Activated CD8-positive, alpha-beta memory T cell treated with anti-CD3 and anti-CD28 coated beads, Interleukin-2, amount 50 U/mL, for 4 hours (primary cell): ENCODE data around the gene MYRIP.

Experiments used
- DNase-seq: peaks from one replicate; pipeline ENCODE4 v3.0.0-alpha.2; 2020

The MYRIP gene

DNA sequence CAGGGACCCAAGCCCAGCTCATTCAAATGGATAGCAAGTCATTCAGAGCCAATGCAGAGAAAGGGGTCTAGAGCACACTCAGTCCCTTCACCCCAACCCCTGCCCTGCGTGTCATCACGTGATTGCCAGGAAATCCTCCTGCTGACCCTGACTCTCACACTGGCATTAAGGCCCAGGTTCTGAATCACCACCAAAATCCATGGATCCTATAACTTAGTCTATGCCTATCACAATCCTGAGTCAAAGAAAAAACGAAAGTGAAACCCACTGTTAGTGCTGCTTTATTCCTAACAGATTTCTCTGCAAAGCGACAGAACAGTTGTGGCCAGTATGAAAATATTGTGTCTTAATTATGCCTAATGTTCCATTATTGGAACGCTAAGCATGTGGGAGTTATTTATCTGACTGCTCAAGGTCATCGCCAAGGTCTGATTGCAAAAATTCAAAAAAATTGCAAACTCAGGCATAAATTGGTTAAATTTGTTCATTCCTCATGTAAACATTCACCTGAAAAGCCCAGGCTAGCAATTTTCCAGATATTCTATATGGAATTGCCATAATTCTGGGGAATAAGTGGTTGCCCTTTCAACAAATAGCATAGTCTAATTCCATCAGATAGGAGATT lies 391.4 kb downstream of the MYRIP start:
- no peak for DNase-seq

DNA sequence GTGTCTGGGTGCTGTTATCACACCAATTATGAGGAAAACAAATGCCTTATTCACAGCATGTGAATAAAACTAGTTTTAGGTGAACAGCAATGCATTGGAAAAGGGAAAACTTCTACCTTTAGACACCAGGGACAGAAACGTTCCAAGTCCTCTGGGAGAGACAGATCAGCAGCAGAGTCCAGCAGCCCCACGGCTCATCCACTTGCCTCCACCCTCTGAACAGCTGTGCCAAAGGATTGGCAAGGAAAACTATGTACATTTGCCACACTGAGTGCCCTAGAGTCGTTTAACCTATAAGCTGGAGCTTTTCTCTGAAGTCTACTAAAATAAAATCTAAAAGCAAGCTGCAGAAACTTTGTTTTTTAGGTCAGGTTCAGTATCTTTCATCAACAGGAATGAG lies 392.4 kb downstream of the MYRIP start:
- no peak for DNase-seq

DNA sequence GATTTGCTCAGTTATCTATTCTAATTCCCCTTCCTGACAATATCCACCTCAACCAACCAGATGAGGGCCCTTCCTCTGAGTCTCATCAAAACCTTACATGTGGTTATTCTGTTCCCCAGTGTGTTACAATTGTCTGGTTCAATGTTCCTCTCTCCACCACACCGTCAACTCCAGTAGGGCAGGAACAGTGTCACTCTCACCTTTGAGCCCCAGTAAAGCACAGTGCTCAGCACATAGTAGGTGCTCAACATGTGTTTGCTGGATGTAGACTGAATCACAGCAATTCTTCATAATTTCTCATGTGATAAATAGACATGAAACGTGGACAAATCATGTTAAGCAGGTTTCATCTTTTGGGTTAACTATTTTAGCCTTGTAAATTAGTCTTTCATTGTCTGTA lies 397.1 kb downstream of the MYRIP start:
- DNase-seq = no peak

DNA sequence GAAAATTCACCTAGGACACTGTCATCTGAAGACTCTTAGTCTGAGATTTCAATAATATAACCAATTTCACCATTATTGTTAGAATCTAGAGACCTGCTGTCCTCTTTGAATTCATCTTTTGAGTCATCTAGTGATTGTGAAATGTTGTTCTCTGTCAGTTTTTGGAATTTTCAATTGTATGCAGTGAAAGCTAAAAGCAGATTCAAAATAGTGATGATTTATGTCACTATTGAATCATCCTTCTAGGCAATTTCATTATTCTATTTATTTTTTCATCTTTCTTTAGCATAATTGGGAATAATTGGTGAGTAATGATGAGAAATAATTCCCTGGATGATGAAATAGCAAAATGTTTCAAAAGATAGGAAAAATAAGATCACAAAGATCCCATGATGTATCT lies 398.4 kb downstream of the MYRIP start:
- no peak for DNase-seq

DNA sequence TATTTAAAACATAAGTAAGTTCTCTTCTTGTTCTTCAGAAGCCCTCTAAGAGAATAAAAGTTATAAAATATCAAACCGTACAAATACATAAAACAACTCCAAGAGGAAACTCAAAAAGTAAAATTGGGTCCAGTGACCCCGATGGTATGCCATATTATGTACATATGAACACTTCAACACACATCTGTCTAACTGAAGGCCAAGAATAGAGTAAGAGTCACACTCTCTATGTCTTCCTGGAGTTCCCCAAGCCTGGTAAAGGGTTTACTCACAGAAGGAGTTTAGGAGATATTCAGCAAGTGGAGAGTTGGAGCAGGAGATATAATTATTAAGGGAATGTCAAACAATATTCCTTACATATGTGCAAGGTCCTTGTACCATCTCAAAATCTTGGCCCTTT lies 398.8 kb downstream of the MYRIP start:
- no peak for DNase-seq

DNA sequence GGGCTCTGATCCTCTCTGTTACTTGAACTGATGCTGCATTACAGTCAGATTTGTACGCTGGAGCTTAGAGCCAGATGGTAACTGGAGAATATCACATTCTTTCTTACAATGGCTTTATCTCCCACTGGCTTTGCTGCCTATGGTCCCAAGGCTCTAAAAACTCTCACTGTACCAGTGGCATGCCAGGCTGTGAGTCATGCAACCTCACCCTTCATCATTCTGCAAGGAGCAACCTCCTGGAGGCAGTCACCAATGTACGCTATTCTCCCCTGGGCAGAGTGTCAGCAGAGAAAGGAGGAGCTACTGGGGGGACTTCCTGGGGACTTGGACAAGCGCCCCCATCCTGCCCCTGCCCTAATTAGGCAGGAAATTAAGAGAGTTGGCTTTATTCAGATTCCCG lies 402.2 kb downstream of the MYRIP start:
- no peak for DNase-seq

DNA sequence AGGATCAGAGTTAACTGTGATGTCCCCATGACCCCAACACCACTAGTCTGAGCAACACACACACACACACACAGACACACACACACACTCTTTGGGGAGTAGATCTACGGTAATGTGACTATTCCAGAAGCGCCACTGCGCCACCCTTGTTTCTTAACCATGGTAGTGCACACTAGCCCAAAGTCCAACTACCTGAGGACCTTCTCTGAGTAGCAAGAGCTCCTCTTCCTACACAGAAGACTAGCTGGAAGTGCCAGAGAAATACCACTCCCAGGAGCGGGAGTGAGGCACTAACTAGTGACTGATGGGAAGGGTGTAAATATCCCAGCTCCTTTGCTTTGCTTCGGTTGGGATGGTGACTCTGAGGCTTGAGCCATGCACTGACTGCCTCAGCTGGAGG lies 404.1 kb downstream of the MYRIP start:
- DNase-seq = no peak

DNA sequence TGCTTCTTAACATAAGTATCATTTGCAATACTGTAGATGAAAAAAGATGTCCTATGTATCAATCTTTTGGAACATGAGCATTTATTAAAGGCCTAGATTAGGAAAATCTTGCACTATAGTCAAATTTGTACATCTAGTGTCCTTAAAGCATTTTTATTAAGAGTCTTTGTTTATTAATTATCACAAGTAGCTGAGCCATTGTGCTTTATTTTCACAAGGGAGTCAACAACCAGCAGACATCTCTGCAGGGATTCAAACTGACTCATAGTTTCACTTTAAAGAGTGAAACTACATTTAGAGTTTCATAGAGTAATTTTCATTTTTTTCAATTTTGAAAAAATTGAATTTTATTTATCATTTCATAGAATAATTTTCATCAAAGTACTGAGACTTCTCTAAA lies 405.6 kb downstream of the MYRIP start:
- DNase-seq = no peak

DNA sequence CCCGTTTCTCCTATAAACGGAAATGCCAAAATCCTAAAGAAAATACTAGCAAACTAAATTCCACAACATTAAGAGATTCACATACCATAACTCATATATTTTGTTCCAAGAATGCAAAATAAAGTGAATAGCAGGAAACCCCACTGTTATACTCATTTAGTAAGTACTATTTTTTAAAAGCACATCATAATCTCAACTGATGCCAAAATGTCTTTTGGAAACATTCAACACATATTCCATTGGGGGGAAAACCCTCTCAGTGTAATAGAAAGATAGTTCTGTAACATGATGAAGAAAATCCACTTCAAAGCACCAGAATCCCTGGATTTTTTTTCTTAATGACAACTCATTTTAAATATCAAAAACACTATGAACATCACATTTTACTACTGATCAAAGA lies 407.1 kb downstream of the MYRIP start:
- no peak for DNase-seq

DNA sequence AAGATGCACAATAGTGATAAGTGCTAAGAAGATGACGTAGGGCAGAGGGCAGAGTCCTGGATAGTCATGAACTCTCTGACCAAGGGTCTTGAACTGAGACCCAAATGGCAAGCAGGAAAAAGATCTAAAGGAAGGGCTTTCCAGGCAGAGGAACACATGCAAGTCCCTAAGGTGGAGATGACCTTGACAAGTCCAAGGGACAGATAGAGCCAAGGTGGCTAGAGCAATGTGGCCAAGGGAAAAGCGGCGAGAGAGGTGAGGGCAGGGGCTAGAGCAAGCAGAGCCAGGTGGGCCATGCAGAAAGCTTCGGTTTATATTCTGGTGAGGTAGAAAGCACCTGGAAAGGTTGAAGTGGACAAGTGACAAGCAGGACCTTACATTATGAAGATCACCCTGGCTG lies 414.4 kb downstream of the MYRIP start:
- no peak for DNase-seq

DNA sequence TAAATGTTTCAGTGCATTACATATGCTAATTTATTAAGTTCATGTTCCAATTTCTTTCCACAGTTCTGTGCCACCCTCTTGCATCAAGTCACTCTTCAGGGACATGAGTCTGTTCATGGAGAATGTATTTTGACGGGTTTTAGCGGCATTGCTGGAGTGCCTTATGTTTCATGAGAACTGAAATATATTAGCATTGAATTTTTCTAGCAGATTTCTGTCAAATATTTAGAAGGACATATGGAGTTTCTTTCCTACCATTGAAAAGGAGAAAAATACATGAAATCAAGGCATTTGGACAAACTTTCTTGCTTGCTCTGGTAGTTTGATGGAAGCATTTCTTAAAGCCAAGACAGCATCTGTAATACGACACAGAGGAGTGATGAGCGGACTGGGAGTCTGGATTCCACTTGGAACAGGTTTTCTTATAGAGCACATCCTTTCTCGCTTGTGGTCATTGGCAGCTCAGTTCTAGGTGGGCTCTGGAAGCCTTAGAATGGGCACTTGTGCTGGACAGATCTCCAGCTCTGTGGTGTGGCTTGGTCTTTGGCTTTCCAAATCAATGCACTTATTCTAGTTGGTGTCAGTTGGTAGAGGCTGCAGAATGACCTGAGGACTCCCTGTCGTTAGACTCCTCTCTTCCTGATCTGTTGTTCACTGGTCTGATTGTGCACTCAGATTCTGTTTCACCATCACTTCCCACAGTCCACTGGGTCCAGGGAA lies 415.5 kb downstream of the MYRIP start:
- no peak for DNase-seq

DNA sequence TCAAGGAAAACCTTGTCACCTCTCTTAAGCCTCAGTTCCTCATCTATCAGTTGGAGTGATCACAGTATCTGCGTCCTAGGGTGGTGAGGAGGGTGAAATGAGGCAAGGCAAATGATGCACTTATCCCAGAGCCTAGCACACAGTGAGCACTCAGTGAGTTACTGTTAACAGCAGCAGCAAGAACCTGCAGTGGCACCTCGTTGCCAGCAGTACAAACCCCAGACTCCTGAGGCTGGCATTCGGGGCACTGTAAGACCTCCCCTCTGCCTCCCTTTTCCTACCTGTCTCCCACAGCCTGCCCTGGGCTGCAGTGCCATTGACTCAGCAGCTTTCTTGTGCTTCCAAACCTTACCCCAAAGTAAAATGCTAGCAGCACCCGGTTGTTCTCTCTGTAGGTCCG lies 417.2 kb downstream of the MYRIP start:
- DNase-seq = no peak

DNA sequence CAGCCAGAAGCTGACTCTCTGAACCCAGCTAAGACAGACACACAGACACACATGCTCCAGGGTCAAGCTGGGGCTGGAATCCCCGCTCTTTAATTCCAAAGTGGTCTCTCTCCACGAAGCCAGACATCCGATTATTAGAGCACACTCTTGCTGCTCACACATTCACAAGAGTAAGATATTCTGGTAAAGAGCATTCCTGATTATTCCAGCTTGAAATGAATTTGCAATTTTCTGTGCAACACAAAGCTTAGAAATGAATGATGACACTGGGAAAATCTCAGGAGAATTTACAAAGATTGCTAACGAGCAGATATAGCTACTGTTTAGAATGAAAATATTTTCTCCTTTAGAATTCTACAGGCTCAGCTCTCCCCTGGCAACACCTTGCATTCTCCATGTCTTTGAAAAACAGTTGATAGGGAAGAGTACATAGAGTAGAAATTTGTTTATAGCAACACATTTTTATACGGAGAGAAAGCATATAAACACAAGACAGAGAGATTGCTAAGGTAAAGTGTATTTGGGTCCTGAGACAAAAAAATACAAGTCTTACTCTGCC lies 419.5 kb downstream of the MYRIP start:
- DNase-seq = no peak

DNA sequence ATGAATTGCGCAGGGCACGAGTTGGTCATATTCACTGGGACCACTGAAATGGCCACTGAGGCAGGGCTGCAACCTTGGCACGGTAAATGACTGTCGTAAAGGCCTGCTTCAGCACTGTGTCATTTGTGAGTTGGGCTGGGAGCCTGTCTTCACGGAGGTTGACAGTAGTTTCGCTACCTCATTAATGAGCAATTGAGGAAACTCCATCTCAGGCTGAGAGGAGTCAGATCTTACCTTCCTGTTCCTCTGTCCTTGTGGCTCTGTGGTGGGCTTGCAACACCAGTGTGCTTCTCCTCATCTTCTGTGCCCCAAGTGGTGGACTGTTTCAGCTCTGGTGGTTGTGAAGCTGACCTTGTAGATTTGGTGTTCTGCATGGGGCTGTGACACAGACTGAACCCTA lies 420.0 kb downstream of the MYRIP start:
- no peak for DNase-seq

DNA sequence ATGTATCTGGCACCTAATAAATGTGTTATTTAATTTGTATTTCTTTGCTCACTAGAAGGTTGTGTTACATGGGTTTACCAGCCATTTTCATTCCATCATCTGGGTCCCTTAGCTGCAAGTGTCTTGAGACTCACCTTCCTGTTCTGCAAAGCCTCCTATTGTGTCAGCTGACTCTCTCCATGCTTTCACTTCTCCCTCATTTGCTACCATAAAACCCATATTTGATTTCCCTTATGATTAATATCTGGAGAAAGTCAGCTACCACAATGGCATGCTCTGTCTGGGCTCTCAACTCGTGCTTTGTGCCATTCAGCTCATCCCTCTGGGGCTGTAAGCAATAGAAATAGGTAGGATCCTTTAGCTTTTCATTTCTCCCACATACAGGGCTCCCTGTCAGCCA lies 420.6 kb downstream of the MYRIP start:
- no peak for DNase-seq

DNA sequence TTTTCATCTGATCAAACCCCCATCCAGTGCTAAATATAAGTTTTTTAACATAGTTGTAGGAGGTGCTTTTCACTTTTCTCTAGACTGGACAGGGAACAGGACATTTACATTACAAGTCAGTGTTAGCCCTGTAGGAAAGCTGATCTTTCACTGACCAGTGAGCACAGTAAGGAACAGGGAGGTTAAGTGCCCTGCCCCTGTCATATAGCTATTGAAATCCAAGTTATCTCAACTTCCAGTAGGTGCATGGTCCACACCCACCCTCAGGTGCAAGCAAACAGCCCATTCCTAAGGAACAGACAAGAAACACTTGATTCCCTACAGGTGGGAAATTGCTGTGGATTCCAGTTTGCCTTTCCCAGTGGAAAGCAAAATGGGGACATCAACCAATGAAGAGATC lies 421.0 kb downstream of the MYRIP start:
- no peak for DNase-seq

DNA sequence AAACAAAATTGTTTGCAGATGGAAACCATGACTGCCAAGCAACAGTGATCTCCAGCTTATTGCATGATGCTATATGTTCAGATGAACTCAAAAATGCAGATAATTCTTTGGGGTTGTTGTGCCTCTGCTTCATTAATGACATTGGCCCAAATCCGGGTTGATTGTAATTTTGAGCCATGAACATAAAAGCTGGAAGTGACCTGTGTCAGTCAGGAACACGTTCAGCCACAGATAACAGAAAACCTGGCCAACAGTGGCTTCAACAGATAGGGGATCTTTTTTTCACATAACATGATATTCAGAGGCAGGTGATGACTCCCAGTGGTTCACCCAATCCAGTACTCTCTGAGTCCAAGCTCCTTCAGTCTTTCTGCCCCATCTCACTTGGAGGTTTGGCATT lies 423.2 kb downstream of the MYRIP start:
- no peak for DNase-seq

DNA sequence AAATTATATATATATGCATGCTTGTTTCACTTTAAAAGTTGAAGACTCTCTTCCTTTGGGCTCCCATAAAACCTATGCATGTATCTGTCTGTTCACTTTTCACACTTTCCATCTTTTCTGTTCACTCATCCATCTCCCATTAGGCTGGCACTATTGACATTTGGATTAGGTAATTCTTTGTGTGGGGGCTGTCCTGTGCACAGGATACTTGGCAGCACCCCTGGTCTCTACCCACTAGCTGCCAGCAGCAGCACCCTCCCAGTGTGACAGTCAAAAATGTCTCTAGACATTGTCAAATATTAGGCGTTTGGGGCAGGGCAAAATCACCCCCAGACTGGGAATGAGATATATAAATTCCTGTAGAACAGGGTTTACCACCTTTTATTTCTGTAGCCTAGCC lies 427.8 kb downstream of the MYRIP start:
- no peak for DNase-seq

DNA sequence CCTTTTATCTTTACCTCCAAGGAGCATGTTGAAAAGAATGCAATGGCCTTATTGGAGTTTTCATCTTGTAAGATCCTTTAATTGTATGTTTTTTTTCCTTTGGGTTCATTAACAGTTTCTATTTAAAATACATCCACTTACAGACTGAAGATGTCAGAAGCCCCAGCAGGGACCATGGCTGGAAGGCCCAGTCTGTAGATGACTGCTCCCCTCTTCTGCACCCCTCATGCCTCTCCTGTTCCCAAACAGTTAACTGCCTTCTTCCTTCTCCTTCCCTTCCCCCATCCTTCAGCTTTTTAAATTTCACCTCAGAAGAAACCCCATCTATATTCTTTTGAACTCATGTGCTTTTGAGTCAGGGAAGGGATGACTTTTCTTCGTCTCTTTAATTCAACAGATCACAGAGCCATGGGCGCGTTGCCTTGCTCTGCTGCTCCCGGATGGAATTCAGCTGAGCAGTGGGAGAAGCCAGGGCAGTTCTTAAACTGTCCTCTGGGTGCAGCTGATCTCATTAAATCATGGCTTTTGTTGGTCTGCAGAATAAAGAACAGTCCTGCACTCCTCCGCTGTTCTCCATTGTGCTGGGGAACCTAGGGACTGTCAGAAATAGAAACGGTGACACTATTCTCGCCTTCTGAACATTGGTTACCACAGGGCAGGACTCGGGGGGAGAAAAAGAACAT lies 428.6 kb downstream of the MYRIP start:
- DNase-seq = no peak

DNA sequence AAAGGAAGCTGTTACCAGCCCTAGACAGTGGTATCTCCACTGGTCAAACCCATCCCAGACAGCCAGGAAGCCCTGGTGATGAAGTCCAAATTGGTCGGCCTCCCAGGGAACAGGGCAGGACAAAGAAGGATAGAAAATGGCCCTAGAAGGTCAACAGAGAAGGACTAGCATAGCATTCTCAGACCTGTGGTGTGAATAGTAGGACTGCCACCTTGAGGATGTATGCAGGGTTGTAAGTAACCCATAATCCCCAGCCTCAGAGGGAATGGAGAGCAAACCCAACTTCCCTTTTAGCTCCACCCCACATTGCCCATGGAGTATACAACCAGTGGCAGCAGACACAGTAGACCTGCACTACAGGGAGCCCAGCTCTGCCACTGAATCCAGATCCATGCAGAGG lies 431.5 kb downstream of the MYRIP start:
- DNase-seq = no peak

DNA sequence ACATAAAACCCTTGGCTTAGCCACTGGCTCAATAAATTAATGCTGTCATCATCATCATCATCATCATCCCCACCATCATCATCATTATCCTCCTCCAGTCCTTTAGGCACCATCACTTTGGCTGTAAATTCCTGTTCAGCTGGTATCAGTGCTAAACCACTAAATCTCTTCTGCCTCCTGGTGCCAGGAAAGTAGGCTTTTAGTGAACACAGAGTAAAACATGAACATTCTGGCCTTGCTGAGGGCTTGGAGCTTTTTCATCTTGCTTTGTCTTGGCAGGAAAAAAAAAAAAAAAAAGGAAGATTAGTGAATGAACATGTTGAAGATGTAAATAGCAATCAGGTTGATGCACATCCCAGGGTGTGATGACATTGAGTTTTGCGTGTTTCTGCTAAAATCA lies 432.8 kb downstream of the MYRIP start:
- no peak for DNase-seq

DNA sequence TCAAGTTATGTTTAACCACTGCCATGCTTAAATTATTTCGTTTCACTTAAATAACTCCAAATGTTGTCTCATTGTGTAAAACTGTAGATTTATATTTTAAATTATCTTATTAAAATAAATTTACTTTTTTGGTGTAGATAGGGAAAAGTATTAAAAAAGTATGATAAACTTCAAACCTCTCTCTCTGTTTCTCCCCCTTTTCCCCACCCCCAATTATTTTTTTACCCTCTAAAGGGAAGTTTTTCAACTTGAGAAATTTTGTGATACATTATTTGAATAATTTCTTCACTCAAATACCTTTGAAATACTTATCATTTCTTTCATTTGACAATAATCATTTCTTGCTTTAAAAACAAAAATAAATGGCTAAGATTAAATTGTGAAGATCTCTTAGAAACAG lies 433.2 kb downstream of the MYRIP start:
- DNase-seq = no peak

DNA sequence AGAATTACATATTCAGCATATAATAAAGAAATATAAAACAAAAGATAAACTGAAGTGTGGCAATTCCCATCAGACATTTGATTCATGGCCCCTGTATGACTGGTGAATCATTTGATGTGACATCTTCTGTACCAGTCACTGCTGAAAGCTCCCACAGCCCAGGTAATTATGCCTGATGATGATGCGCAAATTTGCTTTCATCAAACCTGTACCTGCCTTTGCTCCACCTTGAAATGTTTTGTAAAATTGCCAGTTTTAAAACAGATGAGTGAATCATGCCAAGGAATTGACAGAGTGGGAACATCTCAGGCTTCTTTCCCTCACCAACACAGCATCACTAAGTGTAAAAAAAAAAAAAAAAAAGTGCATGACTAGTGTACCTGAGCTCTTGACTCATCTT lies 433.6 kb downstream of the MYRIP start:
- no peak for DNase-seq

DNA sequence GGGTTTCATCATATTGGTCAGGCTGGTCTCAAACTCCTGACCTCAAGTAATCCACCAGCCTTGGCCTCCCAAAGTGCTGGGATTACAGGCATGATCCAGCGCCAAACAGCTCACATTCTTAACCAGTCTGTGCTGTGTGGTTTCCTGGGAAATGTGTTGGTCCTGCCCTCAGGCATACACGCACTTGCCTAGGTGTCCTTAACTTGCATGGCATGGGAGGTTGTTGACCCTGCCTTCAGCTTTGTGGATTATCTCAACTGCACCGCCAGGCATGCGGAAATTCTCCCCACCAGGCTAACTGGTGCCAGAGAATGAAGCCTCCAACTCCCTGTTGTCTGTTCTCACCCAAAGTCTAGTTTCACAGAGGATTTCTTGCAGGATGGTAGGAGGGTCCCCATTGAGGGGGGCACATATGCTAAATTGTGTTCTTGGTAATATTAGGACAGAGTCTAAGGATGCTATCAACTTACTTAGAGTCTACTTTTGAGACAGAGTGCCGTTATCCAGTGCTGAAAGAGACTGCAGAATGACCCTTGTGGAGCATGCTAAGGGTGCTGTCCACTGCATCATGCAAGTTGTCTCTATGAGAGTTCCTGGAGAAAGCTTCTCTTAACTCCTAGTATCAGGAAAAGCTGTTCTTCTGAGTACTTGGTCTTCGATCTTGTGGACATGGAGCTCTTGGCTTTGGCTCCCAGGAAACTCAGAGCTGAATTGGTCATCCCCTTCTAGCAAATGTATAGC lies 438.5 kb downstream of the MYRIP start:
- no peak for DNase-seq
